ENCODE measurements around the gene PSMB2.
A peak's percentile ranks its signal among the peaks of the same experiment; 100 is the strongest.

The PSMB2 gene

GRCh38 chr1:35558374-35559316 is 82.7 kb downstream of the PSMB2 start:
- H3K4me1 ChIP-seq (ENCODE audit: control insufficient read depth in 1 of 2, insufficient read depth in 2 of 2, low read length in 2 of 2) = peaks cover 42 to 51% of the 10 kb centered on the region in 2 donors
- peak overlapping the region; percentile 50 to 96 for H3K9ac ChIP-seq (ENCODE audit: low read depth in 1 of 2, low read length in 2 of 2)
- H3K9me3 ChIP-seq (ENCODE audit: control insufficient read depth in 1 of 2, low read length in 2 of 2) = no peaks in the 10 kb centered on the region
- peak overlapping the region; percentile 89 to 93 for H3K4me3 ChIP-seq (ENCODE audit: low read depth in 1 of 2, low read length in 2 of 2)
- no peaks in the 10 kb centered on the region for H3K27me3 ChIP-seq (ENCODE audit: control insufficient read depth in 1 of 2, insufficient read depth in 2 of 2, low read length in 2 of 2)
- peaks cover 2 to 5% of the 10 kb centered on the region in 2 donors for H3K36me3 ChIP-seq (ENCODE audit: control insufficient read depth in 1 of 2, insufficient read depth in 2 of 2, low read length in 2 of 2)
- no peak overlapping the region for H3K27ac ChIP-seq (ENCODE audit: low read depth, low read length)

GRCh38 chr1:35557611-35558373 is 83.5 kb downstream of the PSMB2 start, which contains the start of gene NCDN:
Gene NCDN, plus strand, starts transcription at chr1:35557799. Its CDS starts 392 bp downstream, at chr1:35558191.
- peaks cover 2 to 11% of the 10 kb centered on the region in 2 donors for H3K36me3 ChIP-seq (ENCODE audit: control insufficient read depth in 1 of 2, insufficient read depth in 2 of 2, low read length in 2 of 2)

DNA sequence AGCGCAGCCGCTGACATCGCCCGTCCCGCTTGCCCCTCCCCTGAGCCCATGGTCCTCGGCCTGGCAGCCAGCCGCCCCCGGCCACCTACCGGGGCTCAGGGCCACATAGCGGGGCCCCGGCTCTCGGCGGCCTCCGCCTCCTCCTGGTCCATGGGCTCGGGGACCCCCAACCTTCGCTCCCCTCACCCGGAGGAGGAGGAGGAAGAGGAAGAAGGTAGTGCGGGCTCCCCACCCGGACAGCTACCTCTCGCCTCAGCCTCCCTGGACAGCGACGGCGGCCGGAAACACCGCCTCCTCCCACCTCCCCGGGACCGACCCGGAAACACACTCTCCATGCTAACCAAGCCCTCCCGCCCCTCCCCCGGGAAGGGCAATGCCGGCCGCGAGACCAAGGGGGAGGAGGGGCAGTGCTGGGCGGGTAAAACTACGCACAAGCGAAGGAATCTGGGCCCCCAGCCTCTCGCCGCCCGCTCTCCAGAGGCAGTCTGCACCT is 84.2 kb downstream of the PSMB2 start, which contains the start of gene KIAA0319L:
Gene KIAA0319L (minus strand): TSS at position 286 of the 493 bp plus-strand sequence. CDS start 2,912 bp downstream, outside the sequence.
- peaks cover 0 to 17% of the 10 kb centered on the region in 2 donors for H3K36me3 ChIP-seq (ENCODE audit: control insufficient read depth in 1 of 2, insufficient read depth in 2 of 2, low read length in 2 of 2)
- peak within 1 kb of the TSS; percentile 68 to 96 for H3K9ac ChIP-seq (ENCODE audit: low read depth in 1 of 2, low read length in 2 of 2)
- H3K27me3 ChIP-seq (ENCODE audit: control insufficient read depth in 1 of 2, insufficient read depth in 2 of 2, low read length in 2 of 2) = no peaks in the 10 kb centered on the region
- H3K27ac ChIP-seq (ENCODE audit: low read depth, low read length) = peak within 1 kb of the TSS; percentile 95
- H3K4me3 ChIP-seq (ENCODE audit: low read depth in 1 of 2, low read length in 2 of 2) = peak within 1 kb of the TSS; percentile 89 to 93
- no peaks in the 10 kb centered on the region for H3K9me3 ChIP-seq (ENCODE audit: control insufficient read depth in 1 of 2, low read length in 2 of 2)
- H3K4me1 ChIP-seq (ENCODE audit: control insufficient read depth in 1 of 2, insufficient read depth in 2 of 2, low read length in 2 of 2) = peaks cover 46 to 52% of the 10 kb centered on the region in 2 donors

More at GRCh38 chr1:35557611-35558373, 83.5 kb downstream of the PSMB2 start, which contains the start of gene NCDN:
- peak within 1 kb of the TSS; percentile 95 for H3K27ac ChIP-seq (ENCODE audit: low read depth, low read length)
- peaks cover 46 to 52% of the 10 kb centered on the region in 2 donors for H3K4me1 ChIP-seq (ENCODE audit: control insufficient read depth in 1 of 2, insufficient read depth in 2 of 2, low read length in 2 of 2)
- peak within 1 kb of the TSS; percentile 68 to 96 for H3K9ac ChIP-seq (ENCODE audit: low read depth in 1 of 2, low read length in 2 of 2)
- no peaks in the 10 kb centered on the region for H3K9me3 ChIP-seq (ENCODE audit: control insufficient read depth in 1 of 2, low read length in 2 of 2)
- H3K4me3 ChIP-seq (ENCODE audit: low read depth in 1 of 2, low read length in 2 of 2) = peak within 1 kb of the TSS; percentile 89 to 93
- H3K27me3 ChIP-seq (ENCODE audit: control insufficient read depth in 1 of 2, insufficient read depth in 2 of 2, low read length in 2 of 2) = no peaks in the 10 kb centered on the region

- peak overlapping the region; percentile 89 to 93 for H3K4me3 ChIP-seq (ENCODE audit: low read depth in 1 of 2, low read length in 2 of 2)
- H3K4me1 ChIP-seq (ENCODE audit: control insufficient read depth in 1 of 2, insufficient read depth in 2 of 2, low read length in 2 of 2) = peaks cover 46 to 52% of the 10 kb centered on the region in 2 donors
- H3K27me3 ChIP-seq (ENCODE audit: control insufficient read depth in 1 of 2, insufficient read depth in 2 of 2, low read length in 2 of 2) = no peaks in the 10 kb centered on the region
- no peaks in the 10 kb centered on the region for H3K9me3 ChIP-seq (ENCODE audit: control insufficient read depth in 1 of 2, low read length in 2 of 2)
- peak overlapping the region; percentile 95 for H3K27ac ChIP-seq (ENCODE audit: low read depth, low read length)
- H3K36me3 ChIP-seq (ENCODE audit: control insufficient read depth in 1 of 2, insufficient read depth in 2 of 2, low read length in 2 of 2) = peaks cover 0 to 23% of the 10 kb centered on the region in 2 donors
- peak overlapping the region; percentile 68 to 96 for H3K9ac ChIP-seq (ENCODE audit: low read depth in 1 of 2, low read length in 2 of 2)
Measured at GRCh38 chr1:35556484-35557117, 84.7 kb downstream of the PSMB2 start.

DNA sequence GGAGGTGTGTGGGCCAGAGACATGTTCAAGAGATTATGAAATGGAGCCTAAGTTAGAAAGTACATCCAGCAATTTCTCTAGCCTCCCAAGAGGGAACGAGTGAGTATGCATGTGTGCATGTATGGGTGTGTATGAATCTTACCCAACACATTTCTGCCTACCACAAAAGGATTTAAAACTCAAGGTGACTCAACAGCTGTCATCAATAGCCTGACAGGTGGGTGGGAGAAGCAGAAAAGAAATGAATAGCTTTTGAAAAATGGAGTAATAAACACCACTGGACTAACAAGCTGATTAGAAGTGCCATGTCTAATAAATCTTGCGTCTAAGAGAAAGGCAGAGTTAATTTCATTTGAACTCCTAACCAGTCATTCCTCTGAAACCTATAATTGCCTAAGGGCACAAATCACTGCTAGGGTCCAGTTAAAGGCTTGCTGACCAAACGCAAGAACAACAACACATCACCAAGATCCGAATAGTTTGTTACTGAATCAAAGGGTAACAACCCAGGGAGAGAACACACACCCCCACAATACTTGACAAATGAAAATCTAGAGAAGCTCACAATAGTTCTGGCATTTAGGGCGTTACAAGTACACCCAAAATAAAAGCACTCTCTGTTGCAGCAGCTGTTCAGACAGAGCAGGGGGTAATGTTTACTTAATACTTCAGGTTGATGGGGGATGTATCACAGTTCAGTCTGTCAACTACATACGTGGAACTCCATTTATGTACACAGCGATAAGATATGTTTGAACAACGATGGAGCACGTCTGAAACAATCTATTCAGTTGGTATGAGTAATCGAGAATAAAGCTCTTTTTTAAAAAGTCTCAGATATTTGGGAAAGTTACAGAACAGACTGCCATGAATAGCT is 85.5 kb downstream of the PSMB2 start:
- peak overlapping the region; percentile 11 to 68 for H3K9ac ChIP-seq (ENCODE audit: low read depth in 1 of 2, low read length in 2 of 2)
- no peak overlapping the region for H3K27ac ChIP-seq (ENCODE audit: low read depth, low read length)
- no peaks in the 10 kb centered on the region for H3K27me3 ChIP-seq (ENCODE audit: control insufficient read depth in 1 of 2, insufficient read depth in 2 of 2, low read length in 2 of 2)
- H3K4me1 ChIP-seq (ENCODE audit: control insufficient read depth in 1 of 2, insufficient read depth in 2 of 2, low read length in 2 of 2) = peaks cover 43 to 49% of the 10 kb centered on the region in 2 donors
- H3K9me3 ChIP-seq (ENCODE audit: control insufficient read depth in 1 of 2, low read length in 2 of 2) = no peaks in the 10 kb centered on the region
- H3K36me3 ChIP-seq (ENCODE audit: control insufficient read depth in 1 of 2, insufficient read depth in 2 of 2, low read length in 2 of 2) = peaks cover 3 to 28% of the 10 kb centered on the region in 2 donors
- peak overlapping the region; percentile 89 to 93 for H3K4me3 ChIP-seq (ENCODE audit: low read depth in 1 of 2, low read length in 2 of 2)

DNA sequence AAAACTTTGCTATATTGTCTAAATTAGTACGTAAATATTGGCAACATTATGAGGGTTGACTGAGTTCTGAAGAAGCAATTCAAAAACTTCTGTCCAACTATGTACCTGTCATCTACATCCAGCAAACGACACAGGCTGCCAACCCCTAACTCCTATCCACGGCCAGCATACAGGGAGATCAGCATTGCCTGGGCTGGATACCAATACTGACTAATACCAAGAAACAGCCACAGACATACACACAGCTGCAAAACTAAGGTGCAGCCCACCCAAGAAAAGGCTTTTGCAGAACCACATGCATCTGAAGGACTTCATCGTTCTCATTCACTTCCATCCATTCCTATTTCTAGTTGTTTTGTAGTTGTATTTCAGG is 86.1 kb downstream of the PSMB2 start:
- H3K36me3 ChIP-seq (ENCODE audit: control insufficient read depth in 1 of 2, insufficient read depth in 2 of 2, low read length in 2 of 2) = peaks cover 4 to 31% of the 10 kb centered on the region in 2 donors
- H3K4me3 ChIP-seq (ENCODE audit: low read depth in 1 of 2, low read length in 2 of 2) = peak overlapping the region in 1 of 2 donors; percentile 0
- no peaks in the 10 kb centered on the region for H3K9me3 ChIP-seq (ENCODE audit: control insufficient read depth in 1 of 2, low read length in 2 of 2)
- H3K27me3 ChIP-seq (ENCODE audit: control insufficient read depth in 1 of 2, insufficient read depth in 2 of 2, low read length in 2 of 2) = no peaks in the 10 kb centered on the region
- H3K9ac ChIP-seq (ENCODE audit: low read depth in 1 of 2, low read length in 2 of 2) = no peak overlapping the region
- H3K4me1 ChIP-seq (ENCODE audit: control insufficient read depth in 1 of 2, insufficient read depth in 2 of 2, low read length in 2 of 2) = peaks cover 42 to 45% of the 10 kb centered on the region in 2 donors
- H3K27ac ChIP-seq (ENCODE audit: low read depth, low read length) = no peak overlapping the region

GRCh38 chr1:35554266-35555211 is 86.8 kb downstream of the PSMB2 start:
- H3K27ac ChIP-seq (ENCODE audit: low read depth, low read length) = no peak overlapping the region
- no peaks in the 10 kb centered on the region for H3K27me3 ChIP-seq (ENCODE audit: control insufficient read depth in 1 of 2, insufficient read depth in 2 of 2, low read length in 2 of 2)
- peaks cover 42 to 45% of the 10 kb centered on the region in 2 donors for H3K4me1 ChIP-seq (ENCODE audit: control insufficient read depth in 1 of 2, insufficient read depth in 2 of 2, low read length in 2 of 2)

DNA sequence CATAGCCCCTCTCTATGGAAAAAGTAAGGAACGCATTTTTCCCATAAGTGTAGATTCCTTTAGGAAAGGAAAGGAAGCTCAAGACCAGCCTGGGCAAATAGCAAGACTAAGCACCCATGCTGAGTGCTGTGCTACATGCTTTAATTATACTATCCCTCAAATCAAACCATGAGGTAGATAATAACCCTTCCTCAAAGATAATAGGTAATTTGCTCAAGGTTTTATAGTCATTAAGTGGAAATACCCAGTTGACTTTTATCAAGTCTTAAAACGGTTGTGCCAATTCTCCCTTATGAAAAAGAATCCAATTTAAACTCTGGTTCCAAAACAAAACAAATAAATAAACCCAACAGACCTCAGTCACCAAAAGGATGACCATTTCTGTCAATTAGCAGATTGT is 87.5 kb downstream of the PSMB2 start:
- H3K27ac ChIP-seq (ENCODE audit: low read depth, low read length) = no peak overlapping the region
- no peaks in the 10 kb centered on the region for H3K9me3 ChIP-seq (ENCODE audit: control insufficient read depth in 1 of 2, low read length in 2 of 2)
- H3K4me3 ChIP-seq (ENCODE audit: low read depth in 1 of 2, low read length in 2 of 2) = no peak overlapping the region
- no peak overlapping the region for H3K9ac ChIP-seq (ENCODE audit: low read depth in 1 of 2, low read length in 2 of 2)
- H3K36me3 ChIP-seq (ENCODE audit: control insufficient read depth in 1 of 2, insufficient read depth in 2 of 2, low read length in 2 of 2) = peaks cover 4 to 41% of the 10 kb centered on the region in 2 donors
- H3K27me3 ChIP-seq (ENCODE audit: control insufficient read depth in 1 of 2, insufficient read depth in 2 of 2, low read length in 2 of 2) = no peaks in the 10 kb centered on the region
- H3K4me1 ChIP-seq (ENCODE audit: control insufficient read depth in 1 of 2, insufficient read depth in 2 of 2, low read length in 2 of 2) = peaks cover 42 to 45% of the 10 kb centered on the region in 2 donors

More at GRCh38 chr1:35554266-35555211, 86.8 kb downstream of the PSMB2 start:
- Histone ChIP-seq H3K9me3 (ENCODE audit: control insufficient read depth in 1 of 2, low read length in 2 of 2) (no peaks in the 10 kb centered on the region), H3K9ac (ENCODE audit: low read depth in 1 of 2, low read length in 2 of 2) (no peak overlapping the region), H3K36me3 (ENCODE audit: control insufficient read depth in 1 of 2, insufficient read depth in 2 of 2, low read length in 2 of 2) (peaks cover 4 to 35% of the 10 kb centered on the region in 2 donors), H3K4me3 (ENCODE audit: low read depth in 1 of 2, low read length in 2 of 2) (no peak overlapping the region)

Data from duodenal mucosa (tissue), 2 donors.